ENCODE measurements around the gene NOCT.
"Not testable (repeated sequence)": the region's sequence is repeated elsewhere in the genome, so short reads cannot be mapped to it uniquely, and the experiment has no call there.

The NOCT gene

GRCh38 chr4:139053909-139054308 lies 38.3 kb downstream of the NOCT start:
- FAIRE-seq, result no peak

GRCh38 chr4:139054791-139055505 lies 39.4 kb downstream of the NOCT start:
- no peak for FAIRE-seq

- not testable (repeated sequence) for FAIRE-seq
These were observed 43.4 kb downstream of the NOCT start for GRCh38 chr4:139059026-139059425.

GRCh38 chr4:139060591-139060990 lies 45.0 kb downstream of the NOCT start:
- FAIRE-seq, result no peak

DNA sequence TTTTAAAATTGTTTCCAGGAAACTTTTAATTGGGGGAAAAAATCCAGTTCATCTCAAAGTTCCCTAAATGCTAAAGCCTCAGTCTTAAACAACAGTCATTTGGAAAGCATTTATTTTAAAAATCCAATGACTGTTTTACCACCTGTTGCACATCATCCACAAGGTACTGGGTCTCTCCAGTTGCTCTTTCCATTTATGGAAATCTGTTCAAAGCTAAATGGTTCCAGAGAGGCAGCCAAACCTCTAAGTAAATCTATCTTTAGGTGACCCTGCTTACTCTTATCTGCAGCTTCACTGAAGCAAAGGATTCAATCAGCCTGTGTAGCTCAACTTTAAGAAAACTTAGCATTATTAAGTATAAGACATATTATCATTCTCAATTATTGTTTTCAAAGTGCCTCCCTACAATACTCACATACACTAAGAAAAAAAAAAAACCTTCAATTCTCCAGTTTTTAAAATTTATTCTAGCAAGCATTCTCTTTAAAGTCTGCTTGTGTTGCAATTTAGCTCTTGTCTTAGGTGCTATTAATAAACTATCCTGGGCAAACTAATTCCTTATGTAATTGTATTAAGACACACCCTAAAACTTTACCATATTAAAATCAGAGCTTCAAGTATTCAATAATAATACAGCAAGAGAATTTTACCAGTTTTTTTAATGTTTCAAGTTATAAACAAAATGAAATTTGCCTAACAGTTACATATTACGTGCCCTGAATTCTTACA lies 60.6 kb downstream of the NOCT start:
- FAIRE-seq, result peak; percentile 23

- FAIRE-seq, result peak; percentile 73
These were observed 62.2 kb downstream of the NOCT start for GRCh38 chr4:139077567-139078355.

DNA sequence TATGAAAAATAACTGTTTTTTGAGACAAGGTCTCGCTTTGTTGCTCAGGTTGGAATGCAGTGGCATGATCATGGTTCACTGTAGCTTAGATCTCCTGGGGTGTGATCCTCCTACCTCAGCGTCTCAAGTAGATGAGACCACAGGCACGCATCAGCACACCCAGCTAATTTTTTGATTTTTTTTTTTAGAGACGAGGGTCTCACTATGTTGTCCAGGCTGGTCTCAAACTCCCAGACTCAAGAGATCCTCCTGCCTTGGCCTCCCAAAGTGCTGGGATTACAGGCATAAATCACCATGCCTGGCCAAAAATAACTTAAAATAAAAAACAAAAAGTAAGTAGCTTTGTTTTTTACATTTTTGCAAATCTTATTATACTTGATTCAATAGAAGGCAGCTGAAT lies 63.3 kb downstream of the NOCT start:
- FAIRE-seq, result no peak

DNA sequence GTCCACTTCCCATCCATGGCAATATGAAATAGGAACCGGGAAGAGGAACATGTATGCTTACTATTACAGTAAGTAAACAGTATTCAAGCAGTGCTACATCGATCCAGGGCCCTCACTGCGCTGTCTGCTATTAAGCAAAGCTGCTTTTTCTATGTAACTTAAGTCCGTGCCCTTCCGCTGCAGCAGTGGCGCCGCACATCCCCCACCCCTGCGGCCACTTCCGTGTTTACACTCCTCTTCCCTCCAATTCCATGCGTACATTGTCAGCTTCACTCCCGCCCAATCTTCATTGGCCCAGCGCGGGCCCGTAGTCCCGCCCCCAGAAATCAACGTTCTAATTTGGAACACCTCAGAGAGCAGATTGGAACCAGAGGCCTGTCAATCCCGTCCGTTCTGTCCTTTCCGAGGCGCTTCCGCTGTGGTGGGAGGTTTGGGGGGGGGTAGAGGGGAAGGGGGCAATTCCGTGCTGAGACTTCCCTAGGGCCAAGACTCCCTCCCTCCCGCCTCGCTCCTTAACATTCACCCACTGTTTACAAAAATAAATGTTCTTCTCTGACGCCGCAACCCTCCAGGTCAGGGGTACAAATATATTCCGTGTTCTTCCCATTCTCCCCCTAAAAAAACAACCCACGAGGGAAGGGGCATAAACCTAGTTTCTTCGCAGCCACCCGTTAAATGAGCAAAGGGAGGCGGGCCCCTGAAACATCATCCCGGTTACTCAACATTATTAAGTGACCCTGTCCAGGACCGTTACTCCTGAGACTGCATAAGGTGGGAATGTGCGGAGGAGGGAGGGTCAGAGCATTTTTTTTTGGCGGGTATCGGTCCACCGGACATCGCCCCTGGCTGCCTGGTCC lies 67.4 kb downstream of the NOCT start:
- peak; percentile 98 for FAIRE-seq

GRCh38 chr4:139083607-139083955 lies 68.0 kb downstream of the NOCT start:
- FAIRE-seq, result no peak

DNA sequence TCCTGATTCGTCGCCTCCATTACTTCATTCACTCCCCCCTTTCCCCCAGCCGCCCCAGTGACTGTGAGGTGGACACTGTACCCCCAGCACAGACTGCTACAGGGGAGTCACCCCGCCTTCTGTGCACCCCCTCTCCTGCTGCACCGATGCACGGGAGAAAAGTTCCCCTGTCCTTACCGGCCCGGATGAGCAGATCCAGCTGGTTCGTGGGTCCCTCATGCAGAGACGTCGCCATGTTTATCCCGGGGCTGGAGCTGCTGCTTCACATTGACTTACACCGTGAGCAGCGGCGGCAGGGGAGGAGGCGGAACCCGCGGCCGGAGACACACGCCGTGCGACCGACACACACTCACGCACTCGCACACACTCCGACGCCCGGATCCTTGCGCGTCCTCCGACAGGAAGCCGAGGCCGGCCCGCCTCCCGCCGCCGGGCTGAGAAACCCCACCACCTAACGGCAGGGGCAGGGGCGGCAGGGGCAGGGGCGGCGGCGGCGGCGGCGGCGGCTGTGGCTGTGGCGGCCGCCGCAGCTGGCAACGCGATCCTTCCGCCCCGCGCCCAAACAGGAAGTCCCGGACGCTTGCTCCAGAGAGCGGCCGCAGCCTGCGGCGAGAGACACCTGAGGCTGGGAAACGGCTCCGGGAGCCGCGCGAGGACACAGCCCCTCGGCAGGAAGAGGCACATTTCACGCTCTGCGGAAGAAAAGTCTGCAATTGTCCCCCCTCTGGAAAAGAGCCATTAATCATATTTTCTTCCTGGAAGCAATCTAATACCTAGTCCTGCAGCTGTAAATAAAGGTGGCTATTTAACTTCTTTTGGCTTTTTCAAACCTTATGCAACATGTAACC lies 68.6 kb downstream of the NOCT start:
- FAIRE-seq, result peak; percentile 15

- FAIRE-seq, result no peak
These were observed 69.2 kb downstream of the NOCT start for GRCh38 chr4:139084804-139085093.

DNA sequence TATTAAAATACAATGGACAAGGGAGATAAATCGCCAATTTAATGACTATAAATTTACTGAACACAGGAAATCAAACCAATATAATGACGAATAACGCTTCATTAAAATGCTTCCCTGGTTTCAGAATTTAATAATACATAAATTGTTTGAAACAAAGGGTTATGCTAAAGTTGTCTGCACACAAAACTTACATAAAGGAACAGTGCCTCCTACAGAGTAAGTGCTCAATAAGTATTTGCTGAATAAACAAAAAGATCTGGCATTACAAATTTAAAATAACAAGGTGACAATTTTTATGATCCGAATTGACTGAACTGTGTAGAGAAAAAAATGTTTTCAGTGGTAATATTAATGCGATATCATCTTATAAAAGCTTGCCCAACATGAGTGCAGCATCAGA lies 69.6 kb downstream of the NOCT start:
- peak; percentile 89 for FAIRE-seq

- FAIRE-seq, result no peak
These were observed 76.7 kb downstream of the NOCT start for GRCh38 chr4:139092271-139092670.
